Lower leg skin (tissue), 3 donors: ENCODE measurements around the gene TESPA1.

Experiments used
- POLR2A ChIP-seq, 2 donors: fragments of 450-650 bp; IDR thresholded peaks; one replicate each; pipeline ENCODE4 v1.6.1; 2016 to 2017; ENCODE audit warnings: antibody characterized with exemption in 2 of 2, mild to moderate bottlenecking in 1 of 2, moderate library complexity in 1 of 2
- TF ChIP-seq, protein P1 (sequence below), 3 donors: fragments of 450-650 bp; IDR thresholded peaks; one replicate each; pipeline ENCODE4 v1.5.1; 2016; ENCODE audit warnings: antibody characterized with exemption in 3 of 3, mild to moderate bottlenecking in 3 of 3, moderate library complexity in 2 of 3

DNA sequence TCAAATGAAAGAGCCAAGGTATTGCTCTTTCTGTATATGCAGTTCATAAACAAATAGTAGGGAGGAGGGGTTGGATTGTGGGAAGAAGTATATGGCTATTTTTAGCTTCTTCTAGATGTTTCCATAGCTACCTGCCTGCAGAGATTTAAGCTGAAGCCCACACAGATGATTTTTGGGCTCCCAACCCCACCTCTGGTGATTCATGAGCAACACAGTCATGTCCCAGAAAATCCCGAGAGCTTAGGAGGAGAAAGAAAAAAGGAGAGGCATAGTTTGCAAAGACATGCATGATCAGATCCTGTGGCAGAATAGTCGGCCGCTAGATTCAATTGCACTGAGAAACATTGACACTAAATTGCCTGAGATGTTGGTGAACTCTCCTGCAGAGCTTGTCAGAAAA lies 13.8 kb downstream of the TESPA1 start:
- TF ChIP-seq, protein P1, sequence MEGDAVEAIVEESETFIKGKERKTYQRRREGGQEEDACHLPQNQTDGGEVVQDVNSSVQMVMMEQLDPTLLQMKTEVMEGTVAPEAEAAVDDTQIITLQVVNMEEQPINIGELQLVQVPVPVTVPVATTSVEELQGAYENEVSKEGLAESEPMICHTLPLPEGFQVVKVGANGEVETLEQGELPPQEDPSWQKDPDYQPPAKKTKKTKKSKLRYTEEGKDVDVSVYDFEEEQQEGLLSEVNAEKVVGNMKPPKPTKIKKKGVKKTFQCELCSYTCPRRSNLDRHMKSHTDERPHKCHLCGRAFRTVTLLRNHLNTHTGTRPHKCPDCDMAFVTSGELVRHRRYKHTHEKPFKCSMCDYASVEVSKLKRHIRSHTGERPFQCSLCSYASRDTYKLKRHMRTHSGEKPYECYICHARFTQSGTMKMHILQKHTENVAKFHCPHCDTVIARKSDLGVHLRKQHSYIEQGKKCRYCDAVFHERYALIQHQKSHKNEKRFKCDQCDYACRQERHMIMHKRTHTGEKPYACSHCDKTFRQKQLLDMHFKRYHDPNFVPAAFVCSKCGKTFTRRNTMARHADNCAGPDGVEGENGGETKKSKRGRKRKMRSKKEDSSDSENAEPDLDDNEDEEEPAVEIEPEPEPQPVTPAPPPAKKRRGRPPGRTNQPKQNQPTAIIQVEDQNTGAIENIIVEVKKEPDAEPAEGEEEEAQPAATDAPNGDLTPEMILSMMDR (IDR thresholded peaks at IDR 0.05), result no peak
- no peak for TF ChIP-seq POLR2A (IDR thresholded peaks at IDR 0.05)
